ENCODE data around the gene CHD2.
A peak's percentile ranks its signal among the peaks of the same experiment; 100 is the strongest.
"Not testable (repeated sequence)": the region's sequence is repeated elsewhere in the genome, so short reads cannot be mapped to it uniquely, and the experiment has no call there.

CHD2 gene

GRCh38 chr15:93032515-93033206 lies 132.5 kb downstream of the CHD2 start:
- DNase-seq (ENCODE audit: low read depth in 3 of 3, low spot score in 1 of 3) = not testable (repeated sequence)

DNA sequence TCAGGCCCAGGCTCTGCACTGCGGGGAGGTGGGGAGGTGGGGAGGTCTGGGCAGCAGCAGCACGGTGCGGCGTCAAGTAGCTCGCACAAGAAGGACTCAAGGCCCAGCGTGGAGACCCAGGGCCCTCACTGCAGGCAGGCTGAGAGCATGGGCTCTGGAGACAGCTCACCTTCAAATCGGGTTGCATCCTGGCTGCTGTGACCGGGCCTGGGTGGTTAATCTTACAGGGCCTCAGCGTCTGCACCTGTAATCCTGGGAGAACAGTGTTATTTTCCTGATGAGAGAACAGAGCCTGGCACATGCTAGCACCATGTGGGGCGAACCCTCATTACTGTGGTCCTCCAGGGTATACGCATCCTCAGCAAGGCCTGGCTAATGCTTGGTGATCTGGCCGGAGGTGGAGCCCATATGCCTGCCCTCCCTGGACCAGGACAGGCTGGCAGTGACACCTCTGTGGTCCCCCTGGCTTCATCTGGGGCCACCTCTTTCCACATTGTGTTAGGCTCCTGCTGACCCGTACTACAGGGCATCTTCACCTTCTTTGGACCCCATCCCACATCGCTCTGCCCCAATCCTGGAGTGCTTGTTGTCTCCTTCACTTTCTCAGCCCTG lies 133.4 kb downstream of the CHD2 start:
- no peak for DNase-seq (ENCODE audit: low read depth in 3 of 3, low spot score in 1 of 3)

DNA sequence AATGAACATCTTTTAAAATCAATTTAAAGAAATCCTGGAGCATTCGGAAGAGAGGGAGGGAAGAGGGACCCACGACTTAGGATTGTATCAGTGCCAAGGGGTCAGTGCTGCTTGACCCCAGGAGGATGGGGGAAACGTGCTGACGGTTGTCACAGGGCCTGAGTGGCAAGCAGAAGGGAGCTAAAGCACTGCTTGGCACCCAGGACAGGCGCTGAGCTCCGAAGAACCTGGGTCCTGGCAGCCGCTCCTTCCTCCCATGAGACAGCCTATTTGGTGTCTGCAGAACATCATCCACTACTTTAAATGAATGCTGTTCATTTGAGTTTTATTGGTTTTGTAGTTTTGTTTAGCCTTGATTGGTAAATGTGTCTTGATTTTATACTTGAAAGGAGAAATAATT lies 134.4 kb downstream of the CHD2 start:
- no peak for DNase-seq (ENCODE audit: low read depth in 3 of 3, low spot score in 1 of 3)

GRCh38 chr15:93035092-93035915 lies 135.2 kb downstream of the CHD2 start:
- DNase-seq (ENCODE audit: low read depth in 3 of 3, low spot score in 1 of 3) = no peak

- peak in 1 of 3 donors; percentile 33 for DNase-seq (ENCODE audit: low read depth in 3 of 3, low spot score in 1 of 3)
These were observed 136.1 kb downstream of the CHD2 start for GRCh38 chr15:93035953-93036810.

DNA sequence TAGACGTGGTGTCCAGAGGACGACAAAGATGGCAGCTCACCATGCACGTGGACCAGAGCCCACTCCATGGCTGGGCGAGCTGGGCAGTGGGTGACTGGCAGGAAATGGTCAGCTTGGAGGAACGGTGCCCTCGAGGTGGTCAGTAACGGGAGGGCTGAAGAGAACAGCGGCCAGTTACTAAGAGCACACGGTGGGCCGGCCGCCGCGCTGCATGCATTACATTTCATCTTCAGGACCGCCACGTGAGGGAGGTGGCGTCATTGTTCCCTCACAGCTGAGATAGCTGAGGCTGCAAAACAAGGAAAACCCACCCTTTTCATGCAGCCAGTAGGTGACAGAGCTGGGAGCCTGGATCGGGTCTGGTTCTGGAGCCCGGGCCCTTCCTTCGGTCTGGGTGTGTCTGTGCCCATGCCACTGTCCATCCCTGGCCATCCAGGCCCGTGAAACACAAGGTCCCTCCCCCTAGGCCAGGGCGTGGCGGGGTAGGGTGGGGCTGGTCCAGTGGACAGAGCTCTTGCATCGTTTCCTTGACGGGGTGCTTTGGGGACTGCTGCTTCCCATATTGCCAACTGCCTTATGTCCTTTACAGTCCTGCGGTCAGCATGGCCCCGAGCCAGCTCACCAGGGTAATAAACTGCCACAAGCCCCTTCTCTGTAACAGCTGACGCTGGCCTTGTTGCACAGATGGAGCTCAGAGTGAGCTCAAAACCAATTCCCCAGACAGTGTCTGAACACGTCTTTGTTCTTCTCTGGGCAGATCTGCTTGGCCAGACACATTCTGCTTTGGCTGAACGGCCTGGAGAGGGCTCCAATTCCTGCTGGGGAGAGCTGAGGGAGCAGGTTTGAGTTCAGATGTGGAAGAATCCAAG lies 137.1 kb downstream of the CHD2 start:
- no peak for DNase-seq (ENCODE audit: low read depth in 3 of 3, low spot score in 1 of 3)

DNA sequence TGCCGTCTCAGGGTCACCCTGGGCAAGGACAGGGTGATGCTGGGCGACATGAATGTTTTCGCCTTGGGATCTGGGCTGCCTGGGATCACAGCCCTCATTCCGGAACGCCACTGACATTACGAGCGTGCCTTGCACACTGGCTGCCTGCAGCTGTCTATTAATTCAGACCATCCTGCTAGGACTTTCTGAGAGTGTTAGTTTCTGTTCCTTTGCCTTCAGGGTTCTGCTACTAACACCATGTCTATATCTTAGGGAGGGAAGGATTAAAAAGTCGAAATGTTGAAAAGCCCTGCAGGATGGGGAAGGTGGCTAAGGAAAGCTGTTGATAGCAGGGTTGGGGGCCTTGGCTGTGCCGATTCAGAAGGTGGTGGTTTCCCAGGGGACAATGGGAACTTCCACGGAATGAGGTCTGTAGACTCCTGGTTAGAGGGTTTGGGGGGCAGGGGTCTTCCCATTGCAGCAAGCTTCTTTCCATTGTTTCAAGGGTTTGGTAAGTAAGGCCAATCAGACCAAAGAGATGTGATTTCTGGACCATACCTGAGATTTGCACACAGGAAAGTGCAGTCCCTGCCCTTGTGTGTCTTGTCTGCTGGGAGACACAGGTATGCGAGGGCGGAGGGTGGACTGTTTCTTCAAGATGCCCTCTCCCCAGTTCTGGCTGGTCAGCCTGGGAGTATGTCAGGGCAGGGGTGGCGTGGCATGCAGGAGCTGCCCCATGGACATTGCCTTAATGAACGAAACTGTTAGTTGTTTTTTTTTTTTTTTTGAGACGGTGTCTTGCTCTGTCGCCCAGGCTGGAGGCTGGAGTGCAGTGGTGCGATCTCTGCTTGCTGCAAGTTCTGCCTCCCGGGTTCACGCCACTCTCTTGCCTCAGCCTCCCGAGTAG lies 137.9 kb downstream of the CHD2 start:
- no peak for DNase-seq (ENCODE audit: low read depth in 3 of 3, low spot score in 1 of 3)

DNA sequence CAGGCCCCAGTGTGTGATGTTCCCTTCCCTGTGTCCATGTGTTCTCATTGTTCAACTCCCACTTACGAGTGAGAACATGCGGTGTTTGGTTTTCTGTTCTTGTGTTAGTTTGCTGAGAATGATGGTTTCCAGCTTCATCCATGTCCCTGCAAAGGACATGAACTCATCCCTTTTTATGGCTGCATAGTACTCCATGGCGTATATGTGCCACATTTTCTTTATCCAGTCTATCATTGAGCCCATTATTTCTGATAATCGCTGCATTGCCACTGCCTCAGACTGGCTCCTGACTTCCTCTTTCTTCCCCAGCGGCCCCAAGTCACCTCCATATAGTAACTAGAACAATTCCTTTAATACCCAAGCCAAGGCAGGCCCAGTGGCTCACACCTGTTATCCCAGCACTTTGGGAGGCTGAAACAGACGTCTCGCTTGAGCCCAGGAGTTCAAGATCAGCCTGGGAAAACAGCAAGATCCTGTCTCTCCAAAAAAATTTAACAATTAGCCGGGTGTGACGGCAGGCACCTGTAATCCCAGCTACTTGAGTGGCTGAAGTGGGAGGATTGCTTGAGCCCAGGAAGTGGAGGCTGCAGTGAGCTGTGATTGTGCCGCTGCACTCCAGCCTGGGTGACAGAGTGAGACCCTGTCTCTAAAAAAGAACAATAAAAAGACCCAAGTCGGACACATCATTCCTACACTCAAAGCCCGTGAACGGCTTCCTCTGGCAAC lies 139.6 kb downstream of the CHD2 start:
- DNase-seq (ENCODE audit: low read depth in 3 of 3, low spot score in 1 of 3) = not testable (repeated sequence)

DNA sequence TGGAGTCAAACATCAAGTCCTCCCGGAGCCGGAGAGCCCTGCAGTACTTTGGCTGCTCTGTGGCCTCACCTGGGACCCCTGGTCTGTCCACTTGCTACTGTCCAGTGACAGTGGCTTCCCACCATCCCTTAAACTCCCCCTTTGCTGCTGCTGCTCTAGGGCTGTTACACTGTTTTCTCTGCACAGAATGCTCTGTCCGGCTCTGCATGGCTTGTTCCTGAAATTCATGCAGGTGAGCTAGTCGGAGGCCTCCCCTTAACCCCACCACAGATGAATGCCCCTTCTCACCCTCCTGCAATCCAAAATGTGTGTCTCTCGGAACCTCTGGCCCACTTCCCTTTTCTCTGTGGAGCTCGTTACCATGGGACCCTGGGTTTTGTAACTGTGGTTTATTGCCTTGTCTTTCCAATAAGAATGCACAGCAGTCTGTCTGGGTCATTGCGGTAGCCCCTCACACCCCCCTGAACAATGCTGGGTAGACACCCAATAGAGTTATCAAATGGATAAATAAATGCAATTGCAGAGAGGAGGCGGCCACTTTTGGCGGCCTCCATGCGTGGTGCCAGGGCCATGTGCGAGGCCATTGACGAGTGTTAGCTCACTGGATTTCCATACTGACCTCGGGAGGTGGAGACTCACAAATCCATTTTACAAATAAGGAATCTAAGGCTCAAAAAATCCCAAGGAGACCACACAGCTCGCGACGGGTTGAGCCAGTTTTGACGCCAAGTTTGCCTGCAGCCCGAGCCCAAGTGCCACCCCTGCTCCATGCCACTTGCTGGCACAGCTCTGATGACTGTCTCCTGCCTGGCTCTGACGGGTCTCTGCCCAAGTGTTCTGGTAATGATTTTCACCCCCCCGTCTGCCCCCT lies 140.4 kb downstream of the CHD2 start:
- no peak for DNase-seq (ENCODE audit: low read depth in 3 of 3, low spot score in 1 of 3)

DNA sequence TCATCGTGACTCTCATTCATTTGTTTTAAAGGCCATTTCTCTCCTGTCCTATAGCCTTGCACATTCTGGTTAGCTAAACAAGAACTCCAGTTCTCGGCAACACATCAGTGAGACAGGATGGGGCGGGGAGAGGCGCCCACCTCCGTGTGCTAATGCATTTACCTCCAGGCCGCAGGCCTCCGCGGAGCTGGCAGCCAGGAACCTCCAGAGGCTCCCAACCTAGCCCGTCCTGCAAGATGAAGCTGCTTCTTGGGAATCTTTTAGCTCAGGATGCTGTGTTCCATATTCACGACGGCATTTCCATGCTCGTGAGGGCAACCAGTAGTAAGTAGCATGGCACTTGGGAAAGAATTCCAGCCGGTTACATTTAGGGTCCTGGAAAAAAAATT lies 141.0 kb downstream of the CHD2 start:
- DNase-seq (ENCODE audit: low read depth in 3 of 3, low spot score in 1 of 3) = no peak

DNA sequence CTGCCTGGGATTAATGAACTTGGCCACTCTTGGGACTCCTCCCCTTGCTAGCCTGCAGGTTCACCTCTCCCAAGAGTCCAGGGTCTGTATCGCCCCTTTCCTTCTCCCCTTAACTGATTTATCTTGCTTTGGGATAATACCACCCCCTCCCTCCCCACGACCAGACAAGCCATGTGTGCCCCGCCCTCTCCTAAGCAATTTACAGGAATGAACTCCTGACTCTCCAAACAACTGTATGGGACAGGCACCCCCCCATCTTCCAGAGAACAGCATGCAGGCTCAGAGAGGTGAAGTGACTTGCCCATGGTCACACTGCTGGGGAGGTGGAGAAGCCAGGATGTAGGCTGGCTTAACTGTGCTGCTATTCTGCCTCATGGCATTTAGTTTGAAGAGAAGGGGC lies 142.1 kb downstream of the CHD2 start:
- DNase-seq (ENCODE audit: low read depth in 3 of 3, low spot score in 1 of 3) = no peak

GRCh38 chr15:93042691-93043378 lies 142.7 kb downstream of the CHD2 start:
- no peak for DNase-seq (ENCODE audit: low read depth in 3 of 3, low spot score in 1 of 3)

GRCh38 chr15:93043621-93044300 lies 143.6 kb downstream of the CHD2 start:
- no peak for DNase-seq (ENCODE audit: low read depth in 3 of 3, low spot score in 1 of 3)

GRCh38 chr15:93044301-93045190 lies 144.4 kb downstream of the CHD2 start:
- DNase-seq (ENCODE audit: low read depth in 3 of 3, low spot score in 1 of 3) = no peak

- no peak for DNase-seq (ENCODE audit: low read depth in 3 of 3, low spot score in 1 of 3)
These were observed 145.2 kb downstream of the CHD2 start for GRCh38 chr15:93045191-93045785.
